GM18502 (cell line): Measurements from ENCODE around the gene ZFYVE1.
"Not testable (repeated sequence)": the region's sequence is repeated elsewhere in the genome, so short reads cannot be mapped to it uniquely, and the experiment has no call there.

Experiments used
- ATAC-seq: cut with Tn5 transposase; IDR thresholded peaks from one replicate; pipeline ENCODE4 v1.9.1; 2021; ENCODE audit warnings: mild to moderate bottlenecking; ENCODE audit not compliant: unreplicated experiment, poor library complexity

Gene ZFYVE1

GRCh38 chr14:72961579-72962335 is 65.1 kb downstream of the ZFYVE1 start:
- ATAC-seq = no peak

- not testable (repeated sequence) for ATAC-seq
Measured at GRCh38 chr14:72961016-72961415, 65.9 kb downstream of the ZFYVE1 start.

DNA sequence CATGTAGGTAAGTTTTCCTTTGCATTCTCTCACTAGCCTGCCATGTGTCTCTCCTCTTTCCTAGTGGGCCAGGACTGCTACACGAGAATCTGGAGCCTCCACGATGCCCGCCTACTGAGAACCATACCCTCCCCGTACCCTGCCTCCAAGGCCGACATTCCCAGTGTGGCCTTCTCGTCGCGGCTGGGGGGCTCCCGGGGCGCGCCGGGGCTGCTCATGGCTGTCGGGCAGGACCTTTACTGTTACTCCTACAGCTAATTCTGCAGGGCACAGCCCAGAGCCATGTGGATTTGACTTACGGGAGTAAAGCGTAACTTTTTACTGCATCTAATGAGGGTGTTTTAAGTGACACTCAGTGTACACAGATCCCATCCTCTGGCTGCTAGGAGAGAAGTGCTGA is 68.4 kb downstream of the ZFYVE1 start:
- ATAC-seq = no peak

- ATAC-seq = no peak
Measured at GRCh38 chr14:72957213-72957612, 69.7 kb downstream of the ZFYVE1 start.

DNA sequence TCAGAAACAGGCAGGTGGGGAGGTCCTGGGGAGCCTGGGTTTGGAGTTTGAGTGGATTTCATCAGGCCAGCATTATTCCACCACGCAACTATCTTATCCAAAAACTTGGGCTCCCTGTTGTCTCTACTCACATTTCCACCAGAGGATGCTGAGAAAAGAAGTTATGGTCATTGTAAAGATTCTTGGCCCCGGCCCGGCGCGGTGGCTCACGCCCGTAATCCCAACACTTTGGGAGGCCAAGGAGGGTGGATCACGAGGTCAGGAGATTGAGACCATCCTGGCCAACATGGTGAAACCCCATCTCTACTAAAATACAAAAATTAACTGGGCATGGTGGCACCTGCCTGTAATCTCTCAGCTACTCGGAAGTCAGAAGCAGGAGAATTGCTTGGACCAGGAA is 70.2 kb downstream of the ZFYVE1 start:
- ATAC-seq = not testable (repeated sequence)

DNA sequence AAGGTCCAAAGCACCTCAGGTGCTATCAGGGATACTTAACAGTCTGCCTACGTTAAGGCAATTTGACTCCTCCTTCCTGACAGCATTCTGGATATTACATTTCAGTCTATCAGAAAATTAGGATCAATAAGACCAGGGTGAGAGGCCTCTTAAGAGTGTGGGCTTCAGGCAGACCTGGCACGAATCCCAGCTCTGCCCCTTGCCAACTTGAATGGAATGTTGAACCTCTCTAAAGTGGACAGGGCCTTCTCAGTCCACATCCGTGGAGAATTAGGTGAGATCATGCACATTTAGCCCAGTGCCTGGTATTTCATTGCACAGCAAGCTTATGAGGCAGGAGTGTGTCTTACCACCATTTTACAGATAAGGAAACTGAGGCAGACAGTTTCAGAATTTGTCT is 74.7 kb downstream of the ZFYVE1 start:
- no peak for ATAC-seq

DNA sequence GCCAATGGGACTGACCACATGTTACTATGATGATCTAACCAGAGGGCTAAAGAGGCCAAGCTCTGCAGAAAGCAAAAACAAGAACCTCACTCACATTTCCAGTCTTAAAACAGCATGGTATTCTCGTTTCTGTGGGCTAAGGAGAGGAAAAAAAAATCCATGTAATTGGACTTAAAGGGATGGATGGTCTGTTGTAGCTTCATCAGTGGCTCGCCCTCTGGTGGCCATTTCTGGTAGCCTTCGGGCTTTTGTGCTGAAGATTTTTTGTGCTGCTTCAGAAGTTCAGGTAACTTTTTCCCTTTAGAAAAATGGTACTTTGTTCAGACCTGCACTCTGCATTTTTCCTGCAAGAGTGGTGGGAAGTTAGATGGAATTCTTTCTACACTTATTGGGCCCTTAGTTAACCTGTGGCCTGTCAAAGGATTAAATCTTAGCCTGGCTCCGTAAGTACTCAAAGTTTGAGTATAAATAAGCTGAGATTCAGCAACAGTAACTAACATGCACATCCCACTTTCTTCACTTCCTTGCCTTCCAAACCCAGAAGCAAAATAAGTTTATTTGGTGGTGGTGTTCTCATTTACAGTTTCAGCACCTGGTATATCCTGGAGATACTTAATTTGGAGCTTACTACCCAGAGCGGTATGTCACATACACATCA is 78.3 kb downstream of the ZFYVE1 start:
- no peak for ATAC-seq

DNA sequence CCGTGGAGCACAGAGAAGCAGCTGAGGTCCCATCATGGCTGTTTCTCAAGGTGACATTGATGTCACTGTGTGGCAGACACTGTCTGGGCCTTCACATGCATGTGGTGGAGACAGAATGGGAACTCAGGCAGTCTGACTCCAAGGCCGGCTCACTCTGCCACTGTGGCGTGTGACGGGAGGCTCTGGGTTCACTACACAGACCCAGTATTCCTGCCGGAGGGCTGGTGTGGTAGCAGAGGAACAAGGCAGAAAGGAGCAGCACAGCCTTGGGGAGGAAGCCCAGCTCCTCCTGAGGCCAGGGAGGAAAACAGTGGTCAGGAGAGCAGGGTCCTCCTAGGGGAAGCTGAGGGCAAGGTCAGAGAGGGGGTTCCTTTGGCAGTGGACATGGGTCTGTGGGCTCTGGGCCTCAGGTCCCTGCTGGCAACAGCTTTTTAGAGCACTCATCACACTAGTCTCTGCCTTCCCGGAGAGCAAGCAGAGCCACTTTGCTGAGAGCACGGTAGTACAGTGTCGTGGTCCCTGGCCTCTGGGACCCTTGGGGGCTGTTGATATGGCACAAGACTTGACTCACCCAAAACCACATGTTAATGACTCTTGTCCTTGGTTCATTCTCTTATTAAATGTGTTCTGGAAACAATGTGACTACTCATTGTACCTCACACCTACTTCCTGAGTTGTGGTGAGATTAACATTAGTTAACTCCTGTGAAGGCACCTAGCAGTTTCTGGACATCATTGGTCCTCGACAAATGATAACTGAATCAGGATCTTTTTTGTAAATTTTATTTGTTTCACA is 79.3 kb downstream of the ZFYVE1 start:
- ATAC-seq = no peak

DNA sequence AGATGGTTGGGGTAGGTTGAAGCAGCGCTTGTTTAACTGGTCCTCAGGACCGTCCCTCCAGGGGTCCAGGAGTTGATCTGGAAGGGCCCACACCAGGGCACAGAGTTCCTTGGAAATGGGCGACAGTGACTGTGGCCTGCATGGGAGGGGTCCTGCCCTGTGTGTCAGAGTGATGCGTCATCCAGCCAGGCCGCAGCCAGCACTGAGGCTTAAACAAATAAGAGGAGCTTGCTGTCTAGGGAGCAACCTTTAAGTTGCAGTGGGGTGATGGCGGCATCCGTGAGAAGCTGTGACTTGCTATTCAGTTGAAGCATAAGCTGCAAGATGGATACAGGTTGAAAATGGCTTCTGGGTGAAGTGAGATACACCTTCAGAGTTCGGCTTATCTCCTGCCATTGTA is 80.4 kb downstream of the ZFYVE1 start:
- ATAC-seq = no peak

DNA sequence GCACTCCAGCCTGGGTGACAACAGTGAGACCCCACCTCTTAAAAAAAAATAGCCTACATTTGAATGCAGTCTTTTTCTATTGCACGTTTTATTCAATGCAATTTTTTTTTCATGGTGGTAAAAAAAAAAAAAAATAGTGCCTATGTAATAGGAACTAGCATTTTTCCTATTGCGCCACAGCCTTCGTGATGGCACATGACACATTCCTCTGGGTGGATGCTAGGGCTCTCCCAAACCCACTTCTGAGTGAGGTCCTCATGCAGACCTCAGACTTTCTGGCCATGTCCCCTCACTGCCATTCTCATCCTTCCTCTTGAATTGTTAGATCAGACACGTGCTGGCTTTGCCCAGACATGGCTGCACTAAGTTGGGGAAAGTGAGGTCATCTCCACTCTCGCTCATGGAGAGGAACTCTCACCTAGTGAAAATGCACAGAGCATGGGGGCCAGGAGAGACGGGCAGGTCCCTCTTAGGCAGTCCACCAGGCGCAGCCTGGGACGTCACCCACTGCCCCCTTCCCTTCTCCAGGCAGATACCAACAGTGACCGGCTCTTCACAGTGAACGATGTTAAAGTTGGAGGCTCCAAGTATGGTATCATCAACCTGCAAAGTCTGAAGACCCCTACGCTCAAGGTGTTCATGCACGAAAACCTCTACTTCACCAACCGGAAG is 81.4 kb downstream of the ZFYVE1 start:
- no peak for ATAC-seq

GRCh38 chr14:72943876-72944430 is 83.0 kb downstream of the ZFYVE1 start:
- no peak for ATAC-seq

GRCh38 chr14:72942934-72943333 is 84.0 kb downstream of the ZFYVE1 start:
- ATAC-seq = no peak

DNA sequence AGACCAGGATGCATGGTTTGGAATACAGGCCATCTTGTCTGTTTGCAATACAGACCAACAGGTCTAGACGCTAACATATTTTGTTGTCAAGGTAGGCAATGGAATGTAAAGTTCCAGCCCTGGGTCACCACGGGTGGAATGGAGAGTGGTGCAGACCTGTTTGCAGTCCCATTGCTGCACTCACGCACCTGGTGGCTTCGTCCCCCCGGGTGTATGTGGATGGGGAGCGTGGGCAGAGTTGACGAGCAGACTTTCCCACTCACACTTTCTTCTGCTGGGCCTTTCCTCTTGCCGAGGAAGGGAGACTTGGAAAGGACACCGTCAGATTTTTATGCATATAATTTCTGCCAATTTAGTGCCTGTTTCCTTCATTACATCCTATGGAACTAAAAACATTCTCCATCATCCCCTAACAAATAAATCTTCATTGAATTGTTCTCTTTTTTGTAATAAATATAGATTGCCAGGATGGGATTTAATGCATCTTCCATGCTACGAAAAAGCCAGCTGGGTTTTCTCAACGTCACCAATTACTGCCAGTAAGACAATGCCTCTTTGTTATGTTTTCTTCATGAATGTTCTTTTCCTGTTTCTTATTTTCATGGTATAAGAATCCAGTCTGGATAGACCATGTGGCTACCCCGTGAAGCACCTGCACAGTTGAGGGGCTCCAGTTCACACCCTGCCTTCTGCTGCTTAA is 85.5 kb downstream of the ZFYVE1 start:
- no peak for ATAC-seq

DNA sequence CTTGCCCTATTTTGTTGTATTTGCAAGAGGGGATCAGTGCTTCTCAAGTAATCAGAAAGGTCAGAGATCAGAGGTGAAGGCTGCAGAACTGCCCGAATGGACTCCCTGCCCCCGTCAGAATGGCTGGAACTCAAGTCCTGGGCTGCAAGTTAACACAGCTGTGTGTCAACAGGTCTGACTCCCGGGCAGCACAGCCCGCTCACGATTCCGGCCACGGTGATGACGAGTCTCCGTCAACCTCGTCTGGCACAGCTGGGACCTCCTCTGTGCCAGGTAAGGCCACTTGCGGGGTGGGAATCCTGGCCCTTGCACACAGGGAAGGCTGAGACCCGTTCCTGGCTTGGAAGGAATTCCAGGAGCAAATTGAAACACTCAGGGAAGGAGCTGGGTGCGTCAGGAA is 87.3 kb downstream of the ZFYVE1 start:
- no peak for ATAC-seq

DNA sequence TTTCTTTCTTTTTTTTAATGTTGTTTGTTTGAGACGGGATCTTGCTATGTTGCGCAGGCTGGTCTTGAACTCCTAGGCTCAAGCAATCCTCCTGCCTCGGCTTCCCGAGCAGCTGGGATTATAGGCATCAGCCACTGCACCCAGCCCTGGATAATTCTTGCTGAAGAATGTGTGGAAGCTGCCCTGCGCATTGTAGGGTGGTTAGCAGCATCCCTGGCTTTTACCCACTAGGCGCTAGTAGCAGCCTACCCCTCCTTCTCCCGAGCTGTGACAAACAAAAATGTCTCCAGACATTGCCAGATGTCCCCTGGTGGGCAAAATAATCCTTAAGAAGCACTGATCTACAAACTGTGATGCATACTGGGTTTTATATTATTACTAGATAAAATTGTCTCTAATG is 94.0 kb downstream of the ZFYVE1 start:
- no peak for ATAC-seq

DNA sequence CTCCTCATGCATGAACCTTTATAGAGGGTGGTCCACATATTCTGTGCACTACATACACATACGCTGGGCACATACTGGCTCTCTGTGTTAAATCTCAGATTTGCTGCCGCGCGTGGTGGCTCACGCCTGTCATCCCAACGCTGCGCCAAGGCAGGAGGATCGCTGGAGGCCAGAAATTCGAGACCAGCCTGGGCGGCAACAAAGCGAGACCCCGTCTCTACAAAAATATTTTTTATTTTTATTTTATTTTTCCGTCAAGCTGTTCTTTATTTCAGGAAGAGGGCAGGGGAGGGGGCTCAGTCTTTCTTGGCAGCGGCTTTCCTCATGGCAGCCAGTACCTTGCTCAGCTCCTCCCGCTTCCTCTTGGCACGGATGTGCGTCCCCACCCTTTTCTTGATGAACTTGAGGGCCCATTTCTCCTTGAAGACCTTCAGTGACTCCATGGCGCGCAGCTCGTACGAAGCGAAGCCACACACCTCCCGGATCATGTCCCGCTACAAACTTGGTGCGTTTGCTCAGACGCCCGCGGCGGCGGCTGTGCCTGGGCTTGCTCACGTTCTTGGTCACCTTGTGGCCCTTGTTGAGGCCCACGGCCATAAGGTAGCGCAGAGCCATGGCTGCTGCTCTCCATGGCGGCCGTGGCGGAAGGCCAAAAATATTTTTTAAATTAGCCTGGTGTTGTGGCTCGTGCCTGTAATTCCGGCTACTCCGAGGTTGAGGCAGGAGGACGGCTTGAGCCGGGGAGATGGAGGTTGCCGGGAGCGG is 97.4 kb downstream of the ZFYVE1 start:
- no peak for ATAC-seq

GRCh38 chr14:72928872-72929271 is 98.0 kb downstream of the ZFYVE1 start:
- ATAC-seq = no peak

DNA sequence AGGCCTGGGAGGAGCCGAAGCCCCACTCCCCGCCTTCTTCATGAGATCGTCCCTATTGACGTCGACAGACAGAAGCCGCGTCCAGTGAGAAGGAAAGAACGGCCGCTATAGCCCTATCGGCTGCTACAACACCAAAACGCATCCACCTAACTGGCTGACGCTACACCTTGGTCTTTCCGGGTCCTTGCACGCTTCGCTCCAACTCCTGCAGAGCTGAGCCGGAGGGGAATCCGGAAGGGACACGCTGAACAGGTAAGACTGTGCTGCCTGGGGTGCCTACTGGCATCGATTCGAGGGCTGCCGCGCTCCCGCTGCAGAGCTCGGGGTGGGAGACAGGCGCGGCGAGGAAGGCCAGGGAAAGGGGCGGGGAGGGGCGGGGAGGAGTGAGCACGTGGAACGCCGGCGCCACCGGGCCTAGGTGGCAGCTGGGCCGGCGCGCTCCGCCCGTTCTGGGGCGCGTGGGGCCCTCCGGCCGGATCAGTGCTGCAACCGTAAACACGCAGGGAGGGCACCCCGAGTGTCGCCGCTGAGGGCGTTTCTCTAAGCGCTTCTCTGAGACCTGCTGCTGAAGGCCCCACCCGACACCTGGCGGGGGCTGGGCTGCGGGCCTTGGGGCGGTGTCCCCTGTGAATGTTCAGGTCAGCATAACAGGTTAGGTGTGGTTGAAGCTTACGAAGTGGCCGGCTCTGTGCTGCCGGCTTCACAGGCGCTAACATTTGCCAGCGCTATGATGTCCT is 100.4 kb downstream of the ZFYVE1 start, which contains the start of gene DCAF4:
Gene DCAF4, plus strand, starts transcription at position 173 of the 737 bp plus-strand sequence. CDS start 11,515 bp downstream, outside the sequence.
- ATAC-seq = peak; percentile 95
